H1 (cell line): Measurements from ENCODE around the gene ZNRF3. TPM values are rescaled to one million over a fixed set of nuclear protein-coding genes. Genes with fewer than 3 reads are reported as not detected.

Source experiments
- CTCF ChIA-PET: fragments of 300-600 bp; sonication (Branson Sonifier 250); formaldehyde crosslinking; loops from one replicate; lab custom pipeline; 2021; ENCODE audit not compliant: partially characterized antibody; lab: Charles Lee
- POLR2A ChIA-PET: fragments of 300-600 bp; sonication (Branson Sonifier 250); formaldehyde crosslinking; loops from one replicate; lab custom pipeline; 2021; ENCODE audit warnings: inconsistent platforms; ENCODE audit not compliant: partially characterized antibody; lab: Charles Lee
- DNase-seq, 2 experiments: peaks; one replicate each; pipeline versions ENCODE4 v3.0.0 to v3.0.0-alpha.2; 2010 to 2022; ENCODE audit warnings: low spot score in 2 of 2, low read depth in 1 of 2, mixed read lengths in 1 of 2
- FAIRE-seq: peaks from 2 replicates; lab custom pipeline; 2011; peaks lifted over from hg19 to GRCh38; lab: Jason Lieb, UNC
- H2AFZ ChIP-seq: 2 replicates; pipeline ENCODE4 v1.8.1; 2012; ENCODE audit warnings: low read length, inconsistent platforms
- H2AK5ac ChIP-seq: 2 replicates; pipeline ENCODE4 v1.6.1; 2013; ENCODE audit warnings: low read depth, low read length
- H2BK120ac ChIP-seq: replicated peaks from 2 replicates; pipeline ENCODE3; 2013; ENCODE audit warnings: low read depth, low read length, inconsistent platforms
- H2BK12ac ChIP-seq: 2 replicates; pipeline ENCODE4 v1.6.1; 2013; ENCODE audit warnings: low read depth, low read length
- H2BK15ac ChIP-seq: 2 replicates; pipeline ENCODE4 v1.6.1; 2013; ENCODE audit warnings: low read length
- H2BK20ac ChIP-seq: 2 replicates; pipeline ENCODE4 v1.6.1; 2013; ENCODE audit warnings: low read length
- H2BK5ac ChIP-seq: 2 replicates; pipeline ENCODE4 v1.6.1; 2013; ENCODE audit warnings: low read depth, low read length
- H3K14ac ChIP-seq: 2 replicates; pipeline ENCODE4 v1.6.1; 2013; ENCODE audit warnings: inconsistent platforms; ENCODE audit not compliant: insufficient read length
- H3K18ac ChIP-seq: 2 replicates; pipeline ENCODE4 v1.6.1; 2013; ENCODE audit warnings: low read length; ENCODE audit errors: extremely low read depth
- H3K23ac ChIP-seq: 2 replicates; pipeline ENCODE4 v1.6.1; 2013; ENCODE audit warnings: inconsistent platforms; ENCODE audit not compliant: insufficient read length
- H3K23me2 ChIP-seq: 2 replicates; pipeline ENCODE4 v1.6.1; 2013; ENCODE audit warnings: low read depth, low read length
- H3K27ac ChIP-seq: 2 replicates; pipeline ENCODE4 v1.6.1; 2011; ENCODE audit warnings: low read depth, low read length, inconsistent platforms
- H3K27me3 ChIP-seq, 4 experiments: replicated peaks in 1 of 4; 1 replicate in 1 of 4; 2 replicates in 3 of 4; pipeline versions ENCODE4 v1.6.1 to v1.8.1; 2011 to 2013; ENCODE audit warnings: low read length in 3 of 4, mild to moderate bottlenecking in 3 of 4, inconsistent platforms in 2 of 4, mixed read lengths in 2 of 4, moderate library complexity in 1 of 4; ENCODE audit not compliant: control insufficient read depth in 3 of 4, insufficient read depth in 3 of 4; ENCODE audit errors: extremely low read depth in 1 of 4
- H3K36me3 ChIP-seq, 4 experiments: 2 replicates each; pipeline versions ENCODE4 v1.6.1 to v1.8.1; 2011 to 2013; ENCODE audit warnings: mild to moderate bottlenecking in 4 of 4, low read length in 3 of 4, moderate library complexity in 2 of 4, control low read depth in 1 of 4, inconsistent platforms in 1 of 4; ENCODE audit not compliant: insufficient read depth in 4 of 4, control insufficient read depth in 2 of 4
- H3K4ac ChIP-seq: replicated peaks from 2 replicates; pipeline ENCODE3; 2013; ENCODE audit warnings: low read length, low read depth, mixed read lengths, inconsistent platforms; ENCODE audit not compliant: insufficient read length
- H3K4me1 ChIP-seq, 4 experiments: replicated peaks in 1 of 4; 1 replicate in 1 of 4; 2 replicates in 3 of 4; pipeline versions ENCODE4 v1.6.1 to v1.8.1; 2011 to 2013; ENCODE audit warnings: low read length in 3 of 4, inconsistent platforms in 2 of 4, mixed read lengths in 1 of 4; ENCODE audit not compliant: insufficient read depth in 4 of 4, control insufficient read depth in 3 of 4
- H3K4me2 ChIP-seq, 2 experiments: 2 replicates each; pipeline versions ENCODE4 v1.6.1 to v1.8.1; 2011 to 2013; ENCODE audit warnings: low read depth in 2 of 2, low read length in 2 of 2, control low read depth in 1 of 2, inconsistent platforms in 1 of 2, mild to moderate bottlenecking in 1 of 2; ENCODE audit not compliant: insufficient read depth in 1 of 2
- H3K4me3 ChIP-seq, 4 experiments: fragments of 200-600, 300-600 bp in 1 of 4; sonication (generic), shearing (Covaris generic), sonication (Bioruptor Twin) in 1 of 4; 2 replicates each; pipeline versions ENCODE4 v1.5.1 to v1.8.1; 2011 to 2016; ENCODE audit warnings: low read length in 4 of 4, low read depth in 3 of 4, control low read depth in 2 of 4, inconsistent platforms in 2 of 4, mild to moderate bottlenecking in 2 of 4, mixed read lengths in 1 of 4, moderate library complexity in 1 of 4; ENCODE audit not compliant: insufficient read depth in 2 of 4; ENCODE audit errors: extremely low read depth in 1 of 4
- H3K56ac ChIP-seq: replicated peaks from 2 replicates; pipeline ENCODE3; 2013; ENCODE audit warnings: low read depth, mild to moderate bottlenecking, mixed read lengths, low read length, inconsistent platforms; ENCODE audit not compliant: insufficient read length
- H3K79me1 ChIP-seq: 2 replicates; pipeline ENCODE4 v1.6.1; 2013; ENCODE audit warnings: low read depth, low read length, control low read depth
- H3K79me2 ChIP-seq, 2 experiments: 2 replicates each; pipeline versions ENCODE4 v1.6.1 to v1.8.1; 2012 to 2013; ENCODE audit warnings: low read length in 2 of 2, mild to moderate bottlenecking in 2 of 2, inconsistent platforms in 1 of 2; ENCODE audit not compliant: insufficient read depth in 2 of 2, control insufficient read depth in 1 of 2
- H3K9ac ChIP-seq, 4 experiments: replicated peaks in 1 of 4; 1 replicate in 1 of 4; 2 replicates in 3 of 4; pipeline versions ENCODE4 v1.6.1 to v1.8.1; 2011 to 2013; ENCODE audit warnings: low read depth in 3 of 4, low read length in 3 of 4, control low read depth in 2 of 4, mild to moderate bottlenecking in 2 of 4, moderate library complexity in 2 of 4, inconsistent platforms in 1 of 4; ENCODE audit errors: extremely low read depth in 1 of 4
- H3K9me3 ChIP-seq, 2 experiments: 2 replicates each; pipeline versions ENCODE4 v1.6.1 to v1.8.1; 2012 to 2013; ENCODE audit warnings: mild to moderate bottlenecking in 2 of 2, moderate library complexity in 2 of 2, control low read depth in 1 of 2, inconsistent platforms in 1 of 2, low read depth in 1 of 2, low read length in 1 of 2, mixed read lengths in 1 of 2; ENCODE audit not compliant: insufficient read depth in 2 of 2
- H4K20me1 ChIP-seq, 2 experiments: replicated peaks in 1 of 2; 2 replicates each; pipeline versions ENCODE3 to v1.8.1; 2011 to 2013; ENCODE audit warnings: inconsistent platforms in 2 of 2, low read length in 2 of 2, mild to moderate bottlenecking in 1 of 2; ENCODE audit not compliant: insufficient read depth in 2 of 2, control insufficient read depth in 1 of 2
- H4K5ac ChIP-seq: 2 replicates; pipeline ENCODE4 v1.6.1; 2013; ENCODE audit warnings: low read length, low read depth, mixed read lengths, inconsistent platforms; ENCODE audit not compliant: insufficient read length
- H4K8ac ChIP-seq: 2 replicates; pipeline ENCODE4 v1.8.0; 2013; ENCODE audit warnings: mild to moderate bottlenecking, moderate library complexity, low read length, inconsistent platforms; ENCODE audit not compliant: insufficient read depth; ENCODE audit errors: extremely low read depth
- H4K91ac ChIP-seq: replicated peaks from 2 replicates; pipeline ENCODE3; 2013; ENCODE audit warnings: low read length, mixed read lengths, inconsistent platforms; ENCODE audit not compliant: insufficient read length
- EGR1 ChIP-seq: IDR thresholded peaks from 2 replicates; pipeline ENCODE4 v1.6.1; 2011; ENCODE audit warnings: low read depth, low read length, borderline replicate concordance
- KDM1A ChIP-seq: fragments of 200-600, 300-600 bp; sonication (generic); IDR thresholded peaks from 2 replicates; pipeline ENCODE4 v1.7.1; 2016; ENCODE audit warnings: mild to moderate bottlenecking, low read length, borderline replicate concordance
- KDM5A ChIP-seq: fragments of 200-600 bp; IDR thresholded peaks from 2 replicates; pipeline ENCODE4 v1.7.1; 2012; ENCODE audit warnings: mild to moderate bottlenecking, low read length, inconsistent platforms, mixed read lengths
- RNF2 ChIP-seq: fragments of 200-900, 300-1000 bp; sonication (generic); IDR thresholded peaks from 2 replicates; pipeline ENCODE4 v1.7.1; 2016; ENCODE audit warnings: borderline replicate concordance, low read depth, mild to moderate bottlenecking, antibody characterized with exemption, low read length; ENCODE audit not compliant: poor library complexity, severe bottlenecking; ENCODE audit errors: missing control alignments
- RXRA ChIP-seq: IDR thresholded peaks from 2 replicates; pipeline ENCODE4 v1.6.1; 2011; ENCODE audit warnings: low read depth, mild to moderate bottlenecking, low read length, moderate library complexity; ENCODE audit not compliant: insufficient read depth
- SAP30 ChIP-seq: fragments of 300-600 bp; sonication (generic); IDR thresholded peaks from 2 replicates; pipeline ENCODE4 v1.7.1; 2012; ENCODE audit warnings: low read length, moderate library complexity, mild to moderate bottlenecking, inconsistent platforms; ENCODE audit not compliant: insufficient read depth, insufficient replicate concordance
- SP1 ChIP-seq: IDR thresholded peaks from 2 replicates; pipeline ENCODE4 v1.6.1; 2011; ENCODE audit warnings: low read depth, low read length
- TAF7 ChIP-seq: optimal IDR thresholded peaks from 2 replicates; pipeline ENCODE3; 2011; ENCODE audit warnings: low read depth, mild to moderate bottlenecking, inconsistent platforms, low read length, moderate library complexity, borderline replicate concordance
- TBP ChIP-seq: IDR thresholded peaks from 2 replicates; pipeline ENCODE4 v1.6.1; 2011; ENCODE audit warnings: low read depth, low read length, improper control_type of control experiment
- TEAD4 ChIP-seq: IDR thresholded peaks from 2 replicates; pipeline ENCODE4 v1.6.1; 2012; ENCODE audit warnings: low read depth, low read length, inconsistent platforms, mixed read lengths
- ZNF274 ChIP-seq: IDR thresholded peaks from 2 replicates; pipeline ENCODE4 v1.7.0; 2012; ENCODE audit warnings: low read length, borderline replicate concordance; ENCODE audit errors: extremely low read depth
- WGBS, 2 experiments: shearing (Covaris generic) in 1 of 2; methylation state at CpG; one replicate each; pipeline versions ENCODE4 v1.1.6 to v1.1.7; 2013 to 2015; ENCODE audit warnings: low lambda C conversion rate in 2 of 2, mixed read lengths in 2 of 2, inconsistent platforms in 1 of 2, low coverage in 1 of 2, missing lambda C conversion rate in 1 of 2; ENCODE audit not compliant: insufficient replicate concordance in 2 of 2, insufficient coverage in 1 of 2, insufficient read length in 1 of 2; ENCODE audit errors: extremely low coverage in 1 of 2, missing lambda C conversion rate in 1 of 2; 5-methylcytosine and 5-hydroxymethylcytosine counted together
- polyA plus RNA-seq, 7 experiments: library from polyadenylated mRNA; depleted of rRNA in 3 of 7; stranded (reverse) in 5 of 7; unstranded in 2 of 7; fragments of >200 nt in 5 of 7; fragments of 200-250 nt in 2 of 7; gene quantifications; 1 replicate in 5 of 7; 2 replicates in 1 of 7; 4 replicates in 1 of 7; pipeline versions ENCODE4 v1.2.1 to v1.2.3, GENCODE V29; 2011 to 2013; ENCODE audit warnings: missing spikeins in 2 of 7, mixed read lengths in 2 of 7
- total RNA-seq: library from RNA; stranded (reverse); fragmentation: NEBNext Ultra II Directional; extraction: Animal tissue kit (Norgen Biotek cat#: 25700); gene quantifications from 2 replicates; pipeline ENCODE4 v1.2.1, GENCODE V29; 2021
- TF ChIP-seq, protein P1 (sequence below): IDR thresholded peaks from 2 replicates; pipeline ENCODE4 v1.6.1; 2011; ENCODE audit warnings: low read depth, mild to moderate bottlenecking, low read length; ENCODE audit not compliant: insufficient read depth

Gene ZNRF3
- total and polyA plus RNA-seq, 2 of the 8 experiments (the other 6 are each of a cell fraction or from before 2014, with no cell fraction given), result 14.1 to 21.7 TPM

DNA sequence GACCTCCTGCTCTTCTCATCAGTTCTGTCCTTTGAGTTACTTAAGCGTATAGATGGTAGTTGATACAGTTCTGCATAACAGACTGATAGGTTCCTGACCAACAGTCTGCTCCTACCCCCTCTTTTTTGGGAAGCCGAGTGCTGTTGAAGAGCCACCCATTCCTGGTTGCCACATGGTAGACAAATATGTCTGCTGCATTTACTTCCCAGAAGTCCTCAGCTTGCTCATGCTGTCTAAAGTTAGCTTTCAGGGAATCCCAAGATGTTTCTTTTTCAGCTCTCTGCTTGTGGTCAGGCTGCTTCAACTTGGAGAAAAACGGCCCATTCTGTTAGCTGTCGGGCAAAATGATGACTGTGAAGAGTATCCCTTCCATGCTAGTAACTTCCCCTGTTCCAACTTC lies 129.6 kb downstream of the ZNRF3 start:
- H3K23ac ChIP-seq, result no peak overlapping the region
- no peak overlapping the region for H4K8ac ChIP-seq
- peaks cover 5 to 23% (median 10%) of the 10 kb centered on the region in 4 experiments; a peak in 5 of 7 replicates for H3K4me1 ChIP-seq
- no peak overlapping the region for H3K4me2 ChIP-seq
- ChIA-PET POLR2A (interaction anchor here (1.0 to 1.5 kb wide), 3 partner anchors 8 to 130 kb away, joined by 3 to 6 read pairs (median 3); partner anchors contain the start of gene ZNRF3), CTCF (interaction anchor here (0.8 to 5.2 kb wide), 6 partner anchors 14 to 93 kb away, joined by 3 to 37 read pairs (median 4); no protein-coding TSS in a partner anchor)
- H2AK5ac ChIP-seq, result no peak overlapping the region
- no peak for FAIRE-seq
- no peak overlapping the region for H3K9ac ChIP-seq
- H3K79me2 ChIP-seq, result peaks cover 2 to 52% of the 10 kb centered on the region in 2 experiments; a peak in 2 of 4 replicates
- no peak overlapping the region for H2BK20ac ChIP-seq
- H3K27me3 ChIP-seq, result no peaks in the 10 kb centered on the region; a peak in 1 of 7 replicates
- no peak for DNase-seq
- H2BK15ac ChIP-seq, result no peak overlapping the region
- H3K79me1 ChIP-seq, result peaks cover 3% of the 10 kb centered on the region; the same call in 1 of the 2 replicates
- H2AFZ ChIP-seq, result no peak overlapping the region
- H2BK12ac ChIP-seq, result no peak overlapping the region
- peaks cover 0 to 2% of the 10 kb centered on the region in 2 experiments for H4K20me1 ChIP-seq
- no peak overlapping the region for H2BK5ac ChIP-seq
- no peak overlapping the region for H3K27ac ChIP-seq
- WGBS, 2 experiments, result 92% methylated on average over 4 of the region's 4 CpGs; no CpG with 5 or more reads in 1 of the 2 experiments
- no peaks in the 10 kb centered on the region for H3K9me3 ChIP-seq
- no peak overlapping the region for H4K91ac ChIP-seq
- H3K4ac ChIP-seq, result no peak overlapping the region
- H3K4me3 ChIP-seq, result no peak overlapping the region
- no peak overlapping the region for H3K14ac ChIP-seq
- H2BK120ac ChIP-seq, result no peak overlapping the region
- H3K56ac ChIP-seq, result no peak overlapping the region
- H3K23me2 ChIP-seq, result no peaks in the 10 kb centered on the region
- peaks cover 0 to 3% (median 0%) of the 10 kb centered on the region in 4 experiments; a peak in 1 of 8 replicates for H3K36me3 ChIP-seq
- H3K18ac ChIP-seq, result no peak overlapping the region
- H4K5ac ChIP-seq, result no peak overlapping the region
- TF ChIP-seq SP1, result no peak
- TF ChIP-seq KDM5A, result no peak
- no peak for TF ChIP-seq ZNF274
- no peak for TF ChIP-seq TAF7
- TF ChIP-seq RNF2, result no peak
- TF ChIP-seq SAP30, result no peak
- TF ChIP-seq KDM1A, result no peak
- TF ChIP-seq TBP, result no peak
- TF ChIP-seq RXRA, result no peak
- TF ChIP-seq TEAD4, result no peak
- TF ChIP-seq EGR1, result no peak
- TF ChIP-seq, protein P1, sequence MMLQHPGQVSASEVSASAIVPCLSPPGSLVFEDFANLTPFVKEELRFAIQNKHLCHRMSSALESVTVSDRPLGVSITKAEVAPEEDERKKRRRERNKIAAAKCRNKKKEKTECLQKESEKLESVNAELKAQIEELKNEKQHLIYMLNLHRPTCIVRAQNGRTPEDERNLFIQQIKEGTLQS, result no peak
